Measurements from ENCODE around the gene PLCB4.
A peak's percentile ranks its signal among the peaks of the same experiment; 100 is the strongest.
"Not testable (repeated sequence)": the region's sequence is repeated elsewhere in the genome, so short reads cannot be mapped to it uniquely, and the experiment has no call there.

The PLCB4 gene

GRCh38 chr20:9068841-9069663 lies at the start of gene PLCB4:
Gene PLCB4, plus strand, starts transcription at chr20:9069087. Its CDS starts 238,728 bp downstream, at chr20:9307815.
- peak in 1 of 2 experiments; percentile 17 for DNase-seq

GRCh38 chr20:9019833-9020232 lies 49.1 kb upstream of the PLCB4 start:
- no peak for DNase-seq

DNA sequence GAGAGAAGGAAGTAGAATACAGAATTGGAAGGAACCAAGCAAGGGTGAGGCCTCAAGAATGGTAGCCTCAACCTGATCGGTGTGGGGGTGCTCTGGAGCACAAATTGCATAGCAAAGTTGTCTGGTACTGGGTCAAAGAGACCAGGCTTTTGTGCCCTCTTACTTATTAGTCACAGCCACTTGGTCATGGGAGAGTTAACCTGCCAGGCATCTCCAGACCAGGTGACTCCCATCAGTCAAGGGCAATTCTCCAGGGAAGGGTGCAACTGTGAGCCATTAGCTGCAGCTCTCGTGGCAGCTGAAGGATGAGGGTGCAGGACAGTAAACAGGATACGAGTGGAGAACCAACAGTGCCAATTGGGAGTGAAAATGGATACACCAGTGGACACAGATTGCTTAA lies 47.7 kb upstream of the PLCB4 start:
- DNase-seq, result no peak

DNA sequence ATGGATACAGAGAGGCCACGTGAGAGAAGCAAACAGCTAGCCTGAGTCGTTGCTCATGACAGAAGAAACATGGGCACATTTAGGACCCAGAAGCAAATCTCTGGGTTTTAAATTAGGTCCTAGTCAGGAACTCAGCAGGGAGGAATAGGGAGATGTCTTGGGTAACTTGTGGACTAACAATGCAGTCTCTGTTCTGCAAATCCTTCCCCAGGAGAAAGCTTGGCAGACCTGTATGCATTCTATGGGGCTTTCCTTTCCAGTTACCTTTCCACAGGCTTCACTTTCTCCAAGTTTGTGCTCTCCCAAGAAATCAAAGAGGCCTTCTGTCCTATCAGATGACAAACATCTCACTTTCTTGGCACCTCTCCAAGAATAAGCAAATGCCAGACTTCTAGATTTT lies 47.2 kb upstream of the PLCB4 start:
- DNase-seq, result no peak

- DNase-seq, result no peak
Observed at GRCh38 chr20:9022376-9022775, 46.5 kb upstream of the PLCB4 start.

DNA sequence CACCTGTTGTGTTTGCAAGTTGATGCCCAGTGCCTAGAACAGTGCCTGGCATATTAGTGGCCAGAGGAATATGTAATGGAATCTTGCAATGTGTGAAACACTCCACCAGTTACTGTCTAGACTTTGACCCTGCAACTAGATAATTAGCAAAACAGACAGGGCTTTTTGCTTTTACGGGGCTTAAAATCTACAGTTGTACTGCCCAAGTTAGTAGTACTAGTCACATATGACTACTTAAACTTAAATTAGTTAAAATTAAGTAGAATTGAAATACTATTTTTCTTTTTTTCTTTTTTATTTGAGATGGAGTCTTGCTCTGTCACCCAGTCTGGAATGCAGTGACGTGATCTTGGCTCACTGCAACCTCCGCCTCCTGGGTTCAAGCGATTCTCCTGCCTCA lies 44.3 kb upstream of the PLCB4 start:
- no peak for DNase-seq

DNA sequence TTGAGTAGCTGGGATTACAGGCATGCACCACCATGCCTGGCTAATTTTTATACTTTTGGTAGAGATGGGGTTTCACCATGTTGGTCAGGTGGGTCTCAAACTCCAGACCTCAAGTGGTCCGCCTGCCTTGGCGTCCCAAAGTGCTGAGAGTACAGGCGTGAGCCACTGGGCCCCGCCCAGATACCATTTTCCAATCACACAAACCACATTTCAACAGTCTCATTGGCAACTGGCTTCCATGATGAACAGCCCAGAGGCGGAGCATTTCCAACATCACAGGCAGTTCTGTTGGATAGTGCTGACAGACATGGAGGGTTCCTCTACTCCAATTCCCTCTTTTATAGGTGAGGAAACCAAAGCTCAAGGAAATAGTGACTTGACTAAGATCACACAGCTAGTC lies 43.9 kb upstream of the PLCB4 start:
- no peak for DNase-seq

DNA sequence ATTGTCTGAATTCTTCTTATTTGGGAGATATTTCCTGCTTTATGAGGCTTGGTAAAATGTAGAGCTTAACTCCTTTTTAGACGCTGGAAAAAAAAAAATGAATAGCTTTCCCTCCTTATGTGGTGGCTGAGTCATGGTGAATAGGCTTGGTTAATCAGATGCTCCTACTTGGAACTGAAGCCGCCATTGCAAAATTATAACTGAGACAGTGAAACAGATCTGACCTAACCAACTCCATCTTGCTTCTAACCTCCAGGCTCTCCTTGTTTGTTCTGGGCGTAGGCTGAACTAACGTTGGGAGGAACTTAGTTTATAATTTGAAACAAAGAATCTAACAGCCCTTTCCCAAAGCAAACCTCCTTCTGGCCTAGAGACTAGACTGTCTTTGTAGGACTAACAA lies 43.2 kb upstream of the PLCB4 start:
- no peak for DNase-seq

DNA sequence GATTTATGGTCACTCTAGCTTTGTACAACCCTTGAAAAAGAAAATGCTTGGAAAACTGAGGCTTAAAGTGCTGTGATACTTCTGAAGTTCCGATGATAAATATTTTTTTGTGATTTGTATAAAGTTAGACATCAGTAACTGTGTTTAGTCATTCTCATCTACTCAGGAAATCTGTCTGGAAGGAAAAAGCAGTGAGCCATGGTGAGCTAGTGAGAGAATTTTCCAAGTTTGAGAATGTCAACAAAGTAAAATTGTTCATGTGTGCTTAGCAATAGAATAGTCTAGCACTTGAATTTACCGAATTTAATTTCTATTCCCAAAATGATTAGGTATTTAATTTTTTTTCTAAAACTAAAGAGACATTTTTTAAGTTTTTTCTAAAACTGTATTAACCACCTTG lies 41.3 kb upstream of the PLCB4 start:
- DNase-seq, result no peak

- no peak for DNase-seq
Observed at GRCh38 chr20:9028419-9028818, 40.5 kb upstream of the PLCB4 start.

GRCh38 chr20:9031991-9032390 lies 36.9 kb upstream of the PLCB4 start:
- DNase-seq, result no peak

DNA sequence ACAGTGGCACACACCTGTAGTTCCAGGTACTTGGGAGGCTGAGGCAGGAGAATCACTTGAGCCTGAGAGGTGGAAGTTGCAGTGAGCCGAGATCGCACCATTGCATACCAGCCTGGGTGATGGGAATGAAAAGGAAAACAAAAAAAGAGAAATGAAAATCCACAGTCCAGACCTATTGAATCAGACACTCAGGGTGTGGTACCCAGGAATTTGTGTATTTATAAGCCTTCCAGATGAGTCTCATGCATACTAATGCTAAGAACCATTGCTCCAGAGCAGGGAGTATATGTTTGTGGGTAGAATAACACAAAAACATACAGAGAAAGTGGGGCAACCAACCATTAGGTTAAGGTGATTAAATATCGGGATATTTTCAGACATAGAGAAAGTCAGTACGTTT lies 36.1 kb upstream of the PLCB4 start:
- DNase-seq, result no peak

DNA sequence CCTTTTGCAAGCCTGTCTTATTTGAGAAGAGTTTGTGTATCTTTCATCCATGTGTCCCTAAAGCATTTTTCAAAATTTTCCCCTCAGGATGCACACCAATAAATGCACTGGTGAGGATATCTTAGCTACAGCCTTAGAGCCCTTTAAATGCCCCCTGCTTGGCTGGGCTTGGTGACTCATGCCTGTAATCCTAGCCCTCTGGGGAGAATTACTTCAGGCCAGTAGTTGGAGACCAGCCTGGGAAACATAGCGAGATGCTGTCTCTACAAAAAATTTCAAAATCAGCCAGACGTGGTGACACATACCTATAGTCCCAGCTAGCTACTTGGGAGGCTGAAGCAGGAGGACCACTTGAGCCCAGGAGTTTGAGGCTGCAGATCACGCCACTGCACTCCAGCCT lies 33.8 kb upstream of the PLCB4 start:
- no peak for DNase-seq

DNA sequence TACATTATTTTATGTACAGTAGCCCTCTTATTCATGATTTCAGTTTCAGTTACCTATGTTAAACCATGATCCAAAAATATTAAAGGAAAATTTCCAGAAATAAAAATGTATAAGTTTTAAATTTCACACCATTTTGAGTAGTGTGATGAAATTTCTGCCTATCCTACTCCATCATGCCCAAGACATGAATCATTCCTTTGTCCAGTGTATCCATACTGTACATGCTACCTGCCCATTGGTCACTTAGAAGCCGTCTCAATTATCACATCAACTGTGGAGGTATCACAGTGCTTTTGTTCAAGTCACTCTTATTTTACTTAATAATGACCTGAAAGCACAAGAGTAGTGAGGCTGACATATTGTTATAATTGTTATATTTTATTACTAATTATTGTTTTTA lies 32.3 kb upstream of the PLCB4 start:
- no peak for DNase-seq

DNA sequence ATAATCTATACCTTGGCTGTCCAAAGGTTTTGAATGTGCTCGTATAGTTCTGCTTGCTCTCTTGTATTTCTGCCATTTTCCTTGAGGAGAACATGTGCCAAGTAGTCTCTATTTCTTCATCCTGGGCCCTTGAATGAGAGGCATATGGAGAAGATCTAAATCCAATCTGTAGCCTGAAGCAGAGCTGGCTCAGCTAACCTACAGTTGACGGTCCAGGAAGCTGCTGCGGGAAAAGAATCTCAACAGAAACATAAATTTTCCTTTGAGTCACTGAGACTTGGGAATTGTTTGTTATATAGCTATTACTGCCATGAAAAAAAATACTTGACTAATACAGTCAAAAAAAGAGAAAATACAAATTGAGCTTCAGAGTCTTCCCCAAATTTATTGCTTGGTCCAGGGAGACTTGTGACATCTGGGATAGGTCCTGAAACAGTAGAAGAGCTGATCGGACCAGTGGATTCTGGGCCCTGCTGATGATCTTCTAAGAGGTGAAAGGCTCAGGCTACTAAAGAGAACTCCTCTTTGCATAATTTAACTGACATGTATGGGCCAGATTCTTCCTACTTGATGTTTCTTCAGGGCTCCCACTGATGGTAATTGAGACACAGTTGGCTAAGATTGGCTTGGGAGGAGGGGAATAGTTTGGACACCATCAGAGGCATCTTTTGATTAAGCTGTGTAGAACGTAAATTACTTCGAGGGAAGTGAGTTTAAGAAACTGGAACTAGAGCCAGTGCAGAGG lies 29.9 kb upstream of the PLCB4 start:
- no peak for DNase-seq

- DNase-seq, result no peak
Observed at GRCh38 chr20:9040863-9041524, 27.9 kb upstream of the PLCB4 start.

DNA sequence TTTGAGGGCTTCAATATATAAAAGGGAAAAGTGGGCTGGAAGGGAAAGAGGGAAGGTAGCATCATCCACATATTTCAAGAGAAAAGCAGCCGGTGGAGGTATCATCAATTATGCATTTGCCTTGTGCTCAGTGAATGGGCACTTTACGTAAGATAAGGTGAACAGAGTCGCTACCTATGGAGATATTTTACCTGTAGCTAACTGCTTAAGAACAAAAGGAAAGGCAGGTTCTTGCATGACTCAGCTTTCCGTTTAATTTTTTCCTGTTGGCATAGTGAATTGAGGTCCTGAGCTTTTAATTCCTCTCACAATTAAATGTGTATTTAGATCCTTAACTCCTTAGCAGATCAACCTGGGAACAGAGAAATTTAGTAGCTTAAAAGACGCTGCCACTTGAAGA lies 25.5 kb upstream of the PLCB4 start:
- DNase-seq, result no peak

DNA sequence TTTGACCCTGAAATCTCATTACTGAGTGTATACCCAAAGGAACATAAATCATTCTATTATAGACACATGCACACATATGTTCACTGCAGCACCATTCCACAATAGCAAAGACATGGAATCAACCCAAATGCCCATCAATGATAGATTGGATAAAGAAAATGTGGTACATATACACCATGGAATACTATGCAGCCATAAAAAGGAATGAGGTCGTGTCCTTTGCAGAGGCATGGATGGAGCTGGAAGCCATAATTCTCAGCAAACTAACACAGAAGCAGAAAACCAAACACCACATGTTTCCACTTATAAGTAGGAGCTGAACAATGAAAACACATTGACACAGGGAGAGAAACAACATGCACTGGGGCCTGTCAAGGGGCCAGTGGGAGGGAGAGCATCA lies 21.0 kb upstream of the PLCB4 start:
- not testable (repeated sequence) for DNase-seq

DNA sequence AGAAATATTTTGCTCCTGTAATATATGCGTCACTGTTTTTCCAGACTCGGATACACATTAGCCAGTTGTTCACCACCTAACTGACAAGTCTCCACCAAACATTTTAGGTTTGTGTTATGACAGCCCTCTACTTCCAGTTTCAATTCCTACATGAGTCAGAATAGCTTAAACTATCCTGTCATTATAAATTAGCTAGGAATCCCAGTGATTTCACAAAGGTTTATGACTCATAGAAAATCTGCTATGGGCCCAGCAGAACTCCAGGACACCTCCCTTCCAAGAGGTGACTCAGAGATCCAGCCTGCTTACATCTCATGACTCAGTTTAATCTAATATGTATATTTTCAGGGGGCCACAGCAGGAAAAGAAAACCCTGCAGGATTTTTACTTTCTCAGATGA lies 17.4 kb upstream of the PLCB4 start:
- no peak for DNase-seq

GRCh38 chr20:9052136-9052535 lies 16.8 kb upstream of the PLCB4 start:
- DNase-seq, result no peak

- no peak for DNase-seq
Observed at GRCh38 chr20:9053108-9053507, 15.8 kb upstream of the PLCB4 start.

GRCh38 chr20:9054176-9054575 lies 14.7 kb upstream of the PLCB4 start:
- DNase-seq, result no peak

DNA sequence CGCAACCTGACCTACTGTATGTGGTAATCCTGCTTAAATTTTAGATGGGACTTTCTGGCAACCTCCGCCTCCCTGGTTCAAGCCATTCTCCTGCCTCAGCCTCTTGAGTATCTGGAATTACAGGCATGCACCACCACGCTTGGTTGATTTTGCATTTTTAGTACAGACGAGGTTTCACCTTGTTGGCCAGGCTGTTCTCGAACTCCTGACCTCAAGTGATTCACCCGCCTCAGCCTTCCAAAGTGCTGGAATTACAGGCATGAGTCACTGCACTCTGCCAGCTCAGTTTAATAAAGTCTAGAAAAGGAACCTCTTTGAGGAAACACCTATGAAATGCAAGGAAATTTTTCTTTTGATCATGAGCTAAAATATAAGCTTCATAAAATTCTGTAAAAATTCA lies 9.0 kb upstream of the PLCB4 start:
- DNase-seq, result no peak

- DNase-seq, result no peak
Observed at GRCh38 chr20:9061434-9061833, 7.5 kb upstream of the PLCB4 start.

Data from activated T-cell treated with anti-CD3 and anti-CD28 coated beads, Interleukin-2, amount 50 U/mL, for 48 hours (primary cell).